Ovary (tissue), 9 donors: ENCODE measurements around the gene LIN7B. TPM values are rescaled to one million over a fixed set of nuclear protein-coding genes. Genes with fewer than 3 reads are reported as not detected.
"Not testable (repeated sequence)": the region's sequence is repeated elsewhere in the genome, so short reads cannot be mapped to it uniquely, and the experiment has no call there.

Source experiments
- DNase-seq, 5 donors: peaks; one replicate each; pipeline ENCODE4 v3.0.0-alpha.2; 2019 to 2020
- H3K27ac ChIP-seq, 2 donors: fragments of 200-600 bp; one replicate each; pipeline versions ENCODE4 v1.5.1 to v1.8.0; 2019 to 2022
- H3K27me3 ChIP-seq: fragments of 200-600 bp; one replicate; pipeline ENCODE4 v1.8.0; 2022
- H3K36me3 ChIP-seq: fragments of 200-600 bp; sonication (generic); one replicate; pipeline ENCODE4 v1.5.1; 2019
- H3K4me1 ChIP-seq: one replicate; pipeline ENCODE4 v1.8.1; 2013; ENCODE audit warnings: mild to moderate bottlenecking, moderate library complexity; ENCODE audit not compliant: insufficient read depth
- H3K4me3 ChIP-seq: fragments of 200-600 bp; sonication (generic); one replicate; pipeline ENCODE4 v1.5.1; 2017
- H3K9me3 ChIP-seq, 2 donors: fragments of 200-600 bp in 1 of 2; sonication (generic) in 1 of 2; one replicate each; pipeline versions ENCODE4 v1.5.1 to v1.8.1; 2013 to 2019; ENCODE audit warnings: mild to moderate bottlenecking in 1 of 2, moderate library complexity in 1 of 2
- EP300 ChIP-seq: sonication (generic); formaldehyde crosslinking; IDR thresholded peaks from one replicate; pipeline ENCODE4 v1.6.1; 2017; ENCODE audit warnings: antibody characterized with exemption
- POLR2A ChIP-seq: fragments of 450-650 bp; IDR thresholded peaks from one replicate; pipeline ENCODE4 v1.6.1; 2017; ENCODE audit warnings: antibody characterized with exemption, mild to moderate bottlenecking, moderate library complexity
- WGBS, 3 donors: extraction: QIAGEN DNeasy Blood & Tissue Kit in 1 of 3; methylation state at CpG; one replicate each; pipeline versions ENCODE4 v1.1.5 to v1.1.7; 2013 to 2017; 5-methylcytosine and 5-hydroxymethylcytosine counted together
- intact Hi-C, 4 donors: fragments of 100-400 bp; cut with DNase I; formaldehyde crosslinking; loops; one replicate each; pipeline versions ENCODE4 v1.11.0 to v1.15.1; 2022 to 2023
- polyA plus RNA-seq, 2 donors: library from polyadenylated mRNA; stranded (reverse); fragments of 200-250 nt in 1 of 2; fragments of 350-450 nt in 1 of 2; fragmentation: Illumina TruSeq in 1 of 2; extraction: RNeasy Lipid Tissue Mini Kit (QIAGEN cat#74804) in 1 of 2; gene quantifications; one replicate each; pipeline ENCODE4 v1.2.3, GENCODE V29; 2013 to 2014
- total RNA-seq, 7 donors: library from RNA; depleted of rRNA in 2 of 7; stranded (reverse); fragments of >200 nt in 2 of 7; fragmentation: NEBNext Ultra II Directional in 3 of 7; extraction: Animal tissue kit (Norgen Biotek cat#: 25700) in 3 of 7; gene quantifications; one replicate each; pipeline versions ENCODE4 v1.1.0 to v1.2.4, GENCODE V29; 2016 to 2023
- TF ChIP-seq, protein P1 (sequence below), 3 donors: fragments of 450-650 bp in 2 of 3; fragments of 200-600 bp in 1 of 3; IDR thresholded peaks; one replicate each; pipeline versions ENCODE4 v1.5.1 to v1.8.0; 2016 to 2022; ENCODE audit warnings: antibody characterized with exemption in 3 of 3, mild to moderate bottlenecking in 1 of 3
- donor health status: DM: no; HTN: no; CAD: no; lungs with moderate emphysema.
- donor health status: DM: no; HTN: no; CAD: no.
- donor health status: Bipolar disorder and iron deficiency.
- donor health status: DM: yes; HTN: yes; CAD: no.
- donor health status: DM: no; HTN: no; CAD: no.
- donor health status: DM: yes; HTN: yes; CAD: no.

LIN7B gene
- total and polyA plus RNA-seq, 9 donors = 0.82 to 9.8 (median 8.5) TPM

GRCh38 chr19:49120325-49120683, 6.1 kb downstream of the LIN7B start:
- TF ChIP-seq EP300 (no peak), POLR2A (no peak)
- TF ChIP-seq, protein P1, sequence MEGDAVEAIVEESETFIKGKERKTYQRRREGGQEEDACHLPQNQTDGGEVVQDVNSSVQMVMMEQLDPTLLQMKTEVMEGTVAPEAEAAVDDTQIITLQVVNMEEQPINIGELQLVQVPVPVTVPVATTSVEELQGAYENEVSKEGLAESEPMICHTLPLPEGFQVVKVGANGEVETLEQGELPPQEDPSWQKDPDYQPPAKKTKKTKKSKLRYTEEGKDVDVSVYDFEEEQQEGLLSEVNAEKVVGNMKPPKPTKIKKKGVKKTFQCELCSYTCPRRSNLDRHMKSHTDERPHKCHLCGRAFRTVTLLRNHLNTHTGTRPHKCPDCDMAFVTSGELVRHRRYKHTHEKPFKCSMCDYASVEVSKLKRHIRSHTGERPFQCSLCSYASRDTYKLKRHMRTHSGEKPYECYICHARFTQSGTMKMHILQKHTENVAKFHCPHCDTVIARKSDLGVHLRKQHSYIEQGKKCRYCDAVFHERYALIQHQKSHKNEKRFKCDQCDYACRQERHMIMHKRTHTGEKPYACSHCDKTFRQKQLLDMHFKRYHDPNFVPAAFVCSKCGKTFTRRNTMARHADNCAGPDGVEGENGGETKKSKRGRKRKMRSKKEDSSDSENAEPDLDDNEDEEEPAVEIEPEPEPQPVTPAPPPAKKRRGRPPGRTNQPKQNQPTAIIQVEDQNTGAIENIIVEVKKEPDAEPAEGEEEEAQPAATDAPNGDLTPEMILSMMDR (IDR thresholded peaks at IDR 0.05) = no peak
- no peak for DNase-seq
- intact Hi-C loops = no loop called here
- Histone ChIP-seq H3K4me3 (no peak overlapping the region), H3K9me3 (no peaks in the 10 kb centered on the region), H3K4me1 (peaks cover 14% of the 10 kb centered on the region), H3K36me3 (no peaks in the 10 kb centered on the region), H3K27me3 (no peaks in the 10 kb centered on the region), H3K27ac (no peak overlapping the region)
- WGBS, 3 donors = 9 to 14% (median 12%) methylated on average over 12 to 16 of the region's 16 CpGs

- peaks cover 14% of the 10 kb centered on the region for H3K4me1 ChIP-seq
- TF ChIP-seq EP300 (no peak), POLR2A (no peak)
- TF ChIP-seq, protein P1 (IDR thresholded peaks at IDR 0.05) = no peak
- no peaks in the 10 kb centered on the region for H3K36me3 ChIP-seq
- H3K27me3 ChIP-seq = no peaks in the 10 kb centered on the region
- no peaks in the 10 kb centered on the region for H3K9me3 ChIP-seq
- H3K4me3 ChIP-seq = no peak overlapping the region
- H3K27ac ChIP-seq = no peak overlapping the region
- intact Hi-C loops = no loop called here
- no peak for DNase-seq
- 82 to 92% (median 86%) methylated on average over 2 of the region's 2 CpGs for WGBS, 3 donors
Observed at GRCh38 chr19:49120868-49121267, 6.7 kb downstream of the LIN7B start.

DNA sequence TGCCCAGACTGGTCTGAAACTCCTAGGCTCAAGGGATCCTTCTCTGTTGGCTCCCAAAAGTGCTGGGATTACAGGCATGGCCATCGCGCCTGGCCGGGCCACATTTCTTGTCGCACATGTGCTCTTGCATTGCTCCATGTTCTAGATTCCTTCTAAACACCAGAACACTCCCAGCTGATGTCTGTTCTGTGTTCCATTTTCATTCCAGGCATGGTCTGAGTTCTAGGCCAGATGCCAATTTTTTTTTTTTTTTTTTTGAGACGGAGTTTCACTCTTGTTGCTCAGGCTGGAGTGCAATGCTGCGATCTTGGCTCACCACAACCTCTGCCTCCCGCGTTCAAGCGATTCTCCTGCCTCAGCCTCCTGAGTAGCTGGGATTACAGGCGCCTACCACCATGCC, 7.7 kb downstream of the LIN7B start:
- H3K27me3 ChIP-seq, H3K27ac ChIP-seq, H3K9me3 ChIP-seq, DNase-seq, H3K4me3 ChIP-seq, H3K36me3 ChIP-seq, intact Hi-C loops: not testable (repeated sequence)
- WGBS, 3 donors = 74 to 75% (median 74%) methylated on average over 10 of the region's 10 CpGs
- H3K4me1 ChIP-seq = peaks cover 14% of the 10 kb centered on the region

GRCh38 chr19:49123285-49123684, 9.1 kb downstream of the LIN7B start:
- H3K9me3 ChIP-seq, H3K36me3 ChIP-seq, intact Hi-C loops, DNase-seq, H3K27me3 ChIP-seq, H3K4me3 ChIP-seq, H3K27ac ChIP-seq: not testable (repeated sequence)
- WGBS, 3 donors = 85 to 87% (median 85%) methylated on average over 11 of the region's 11 CpGs
- H3K4me1 ChIP-seq = peaks cover 13% of the 10 kb centered on the region

DNA sequence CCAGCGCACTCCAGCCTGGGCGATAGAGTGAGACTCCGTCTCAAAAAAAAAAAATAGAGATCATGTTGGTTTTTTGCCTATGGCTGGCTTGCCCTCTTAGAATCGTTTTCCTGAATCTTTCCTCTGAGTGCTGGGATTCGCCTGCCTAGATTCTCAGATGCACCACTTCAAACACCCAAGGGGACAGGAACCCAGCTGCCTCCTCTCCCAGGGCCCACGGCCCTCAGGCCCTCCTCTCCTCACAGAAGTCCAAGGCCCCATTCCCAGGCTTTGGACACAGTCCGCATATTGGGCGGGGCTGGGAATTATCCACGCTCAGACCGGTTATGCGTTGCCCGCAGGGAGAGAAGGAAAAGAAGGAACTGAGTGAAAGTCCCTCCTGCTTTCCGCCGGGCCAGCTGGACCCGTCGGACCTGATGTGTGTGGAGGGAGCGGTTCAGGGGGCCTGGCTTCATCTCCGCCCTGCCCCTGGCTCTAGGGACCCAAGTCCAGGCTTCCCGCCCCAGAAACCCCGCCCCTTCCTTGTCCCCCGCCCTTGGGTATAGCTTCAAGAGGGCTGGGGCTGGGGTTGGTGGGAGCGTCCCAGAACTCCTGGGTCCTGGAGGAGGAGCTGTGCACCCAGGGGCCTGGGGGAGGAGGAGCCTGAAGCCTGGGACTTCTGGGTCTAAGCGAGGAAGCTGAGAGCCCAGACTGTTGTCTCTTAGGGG, 11.0 kb downstream of the LIN7B start:
- peaks cover 4% of the 10 kb centered on the region for H3K4me1 ChIP-seq
- no peaks in the 10 kb centered on the region for H3K36me3 ChIP-seq
- 27 to 34% (median 31%) methylated on average over 23 of the region's 23 CpGs for WGBS, 3 donors
- H3K4me3 ChIP-seq = no peak overlapping the region
- no peak overlapping the region for H3K27ac ChIP-seq
- intact Hi-C loops = no loop called here
- H3K27me3 ChIP-seq = no peaks in the 10 kb centered on the region
- no peak for DNase-seq
- no peak for TF ChIP-seq POLR2A
- TF ChIP-seq EP300 = no peak
- TF ChIP-seq, protein P1 (IDR thresholded peaks at IDR 0.05) = no peak
- no peaks in the 10 kb centered on the region for H3K9me3 ChIP-seq
